ENCODE data around the gene TACC3. TPM values are rescaled to one million over a fixed set of nuclear protein-coding genes. Genes with fewer than 3 reads are reported as not detected.

Gene TACC3
- polyA plus RNA-seq, 1 experiment, result 24.0 TPM

- DNase-seq (ENCODE audit: low read depth), result no peak
- no peaks in the 10 kb centered on the region for H3K27me3 ChIP-seq (ENCODE audit: control insufficient read depth, insufficient read depth, low read length)
- H3K4me3 ChIP-seq (ENCODE audit: low read depth, low read length), result no peak overlapping the region
- TF ChIP-seq CTCF (IDR thresholded peaks at IDR 0.05; ENCODE audit: insufficient read depth, low read depth, low read length), result no peak
- ChIA-PET POLR2A (no interaction called here), CTCF (no interaction called here)
- H3K36me3 ChIP-seq (ENCODE audit: control insufficient read depth, insufficient read depth, low read length), result peaks cover 18% of the 10 kb centered on the region
Measured at GRCh38 chr4:1738410-1738809, 17.1 kb downstream of the TACC3 start.

GRCh38 chr4:1739358-1739757 lies 18.0 kb downstream of the TACC3 start:
- Histone ChIP-seq H3K36me3 (ENCODE audit: control insufficient read depth, insufficient read depth, low read length) (peaks cover 20% of the 10 kb centered on the region), H3K27me3 (ENCODE audit: control insufficient read depth, insufficient read depth, low read length) (no peaks in the 10 kb centered on the region), H3K4me3 (ENCODE audit: low read depth, low read length) (no peak overlapping the region)
- POLR2A ChIA-PET, result no interaction called here
- DNase-seq (ENCODE audit: low read depth), result no peak
- CTCF ChIA-PET, result interaction anchor here (11.5 kb wide), 1 partner anchor 69 kb away, joined by 148 read pairs; no protein-coding TSS in a partner anchor
- no peak for TF ChIP-seq CTCF (IDR thresholded peaks at IDR 0.05; ENCODE audit: insufficient read depth, low read depth, low read length)

GRCh38 chr4:1740021-1740545 lies 18.8 kb downstream of the TACC3 start:
- no peak overlapping the region for H3K4me3 ChIP-seq (ENCODE audit: low read depth, low read length)
- DNase-seq (ENCODE audit: low read depth), result no peak
- H3K36me3 ChIP-seq (ENCODE audit: control insufficient read depth, insufficient read depth, low read length), result peaks cover 21% of the 10 kb centered on the region
- POLR2A ChIA-PET, result no interaction called here
- no peak for TF ChIP-seq CTCF (IDR thresholded peaks at IDR 0.05; ENCODE audit: insufficient read depth, low read depth, low read length)
- H3K27me3 ChIP-seq (ENCODE audit: control insufficient read depth, insufficient read depth, low read length), result no peaks in the 10 kb centered on the region
- CTCF ChIA-PET, result interaction anchor here (1.2 to 11.5 kb wide), 2 partner anchors 9 to 69 kb away, joined by 4 to 148 read pairs; no protein-coding TSS in a partner anchor

- no peak overlapping the region for H3K4me3 ChIP-seq (ENCODE audit: low read depth, low read length)
- TF ChIP-seq CTCF (IDR thresholded peaks at IDR 0.05; ENCODE audit: insufficient read depth, low read depth, low read length), result no peak
- H3K27me3 ChIP-seq (ENCODE audit: control insufficient read depth, insufficient read depth, low read length), result no peaks in the 10 kb centered on the region
- POLR2A ChIA-PET, result no interaction called here
- CTCF ChIA-PET, result interaction anchor here (0.5 to 11.5 kb wide), 8 partner anchors 10 to 171 kb away, joined by 3 to 148 read pairs (median 4); no protein-coding TSS in a partner anchor
- DNase-seq (ENCODE audit: low read depth), result no peak
- peaks cover 18% of the 10 kb centered on the region for H3K36me3 ChIP-seq (ENCODE audit: control insufficient read depth, insufficient read depth, low read length)
Measured at GRCh38 chr4:1741208-1741607, 19.9 kb downstream of the TACC3 start.

GRCh38 chr4:1743551-1743950 lies 22.2 kb downstream of the TACC3 start:
- TF ChIP-seq CTCF (IDR thresholded peaks at IDR 0.05; ENCODE audit: insufficient read depth, low read depth, low read length), result no peak
- Histone ChIP-seq H3K4me3 (ENCODE audit: low read depth, low read length) (no peak overlapping the region), H3K36me3 (ENCODE audit: control insufficient read depth, insufficient read depth, low read length) (peaks cover 9% of the 10 kb centered on the region), H3K27me3 (ENCODE audit: control insufficient read depth, insufficient read depth, low read length) (no peaks in the 10 kb centered on the region)
- CTCF ChIA-PET, result interaction anchor here (1.1 to 11.5 kb wide), 4 partner anchors 13 to 156 kb away, joined by 3 to 148 read pairs (median 8); no protein-coding TSS in a partner anchor
- POLR2A ChIA-PET, result no interaction called here
- DNase-seq (ENCODE audit: low read depth), result no peak
